ENCODE results near the gene APBA1. TPM values are rescaled to one million over a fixed set of nuclear protein-coding genes. Genes with fewer than 3 reads are reported as not detected.

Gene APBA1
- total and polyA plus RNA-seq, 9 of the 15 experiments (the other 6 are each of a cell fraction or from before 2014, with no cell fraction given) = 0.01 to 0.02 TPM; not detected in 7

DNA sequence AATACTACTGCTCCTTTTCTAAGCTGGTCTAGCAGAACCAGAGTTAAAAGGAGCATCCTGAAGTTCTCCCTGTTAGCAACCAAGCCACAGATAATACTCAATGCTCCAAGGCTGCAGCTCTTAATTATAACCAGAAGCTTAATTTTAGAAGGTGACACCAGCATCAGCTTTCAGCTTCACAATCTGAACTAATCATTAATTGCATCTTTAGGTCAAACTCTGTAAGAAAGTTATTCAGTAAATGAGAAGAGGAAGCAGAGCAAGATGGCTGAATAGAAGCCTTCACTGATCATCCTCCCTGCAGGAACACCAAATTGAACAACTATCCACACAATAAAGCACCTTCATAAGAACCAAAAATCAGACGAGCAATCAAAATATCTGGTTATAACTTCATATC lies 38.5 kb downstream of the APBA1 start:
- Histone ChIP-seq H3K4me1 (replicated peaks in 1 of 2; ENCODE audit: control insufficient read depth in 2 of 2, insufficient read depth in 2 of 2, low read length in 2 of 2) (no peaks in the 10 kb centered on the region), H4K20me1 (replicated peaks; ENCODE audit: control insufficient read depth, insufficient read depth, low read length) (no peaks in the 10 kb centered on the region), H3K27ac (ENCODE audit: extremely low read depth, low read depth, low read length) (no peak overlapping the region), H3K9me1 (ENCODE audit: control insufficient read depth, insufficient read depth, low read length) (no peaks in the 10 kb centered on the region), H2AFZ (ENCODE audit: low read depth, low read length) (no peak overlapping the region), H3K79me2 (ENCODE audit: control insufficient read depth, insufficient read depth, low read length) (no peaks in the 10 kb centered on the region), H3K36me3 (ENCODE audit: control insufficient read depth, insufficient read depth, low read length) (no peaks in the 10 kb centered on the region), H3K9me3 (replicated peaks; ENCODE audit: control insufficient read depth, insufficient read depth, low read depth, low read length) (no peaks in the 10 kb centered on the region), H3K9ac (ENCODE audit: insufficient read depth in 1 of 2, low read depth in 2 of 2, low read length in 2 of 2) (no peak overlapping the region), H3K4me3 (no peak overlapping the region), H3K4me2 (ENCODE audit: insufficient read depth, low read length) (no peak overlapping the region), H3K27me3 (ENCODE audit: control insufficient read depth in 2 of 2, insufficient read depth in 2 of 2, low read length in 2 of 2) (no peaks in the 10 kb centered on the region)
- TF ChIP-seq ZNF696 (CRISPR knock-in tag; conservative IDR thresholded peaks at IDR 0.05) (no peak), RFX1 (IDR thresholded peaks at IDR 0.05) (no peak), UBTF (IDR thresholded peaks at IDR 0.05; ENCODE audit: borderline replicate concordance in 1 of 2, low read depth in 2 of 2, low read length in 2 of 2) (no peak), ATF1 (CRISPR knock-in tag; IDR thresholded peaks at IDR 0.05) (no peak), ATF1 (tag; IDR thresholded peaks at IDR 0.05) (no peak), CAMTA2 (CRISPR knock-in tag; conservative IDR thresholded peaks at IDR 0.05) (no peak), SMAD4 (CRISPR knock-in tag; conservative IDR thresholded peaks at IDR 0.05) (no peak), POLR2B (IDR thresholded peaks at IDR 0.05; ENCODE audit: low read depth, partially characterized antibody) (no peak), SMC3 (conservative IDR thresholded peaks at IDR 0.05; ENCODE audit: insufficient read depth, low read depth, low read length) (no peak), FOXJ2 (tag; IDR thresholded peaks at IDR 0.05) (no peak), CBX2 (IDR thresholded peaks at IDR 0.05; ENCODE audit: insufficient read depth, low read length, poor library complexity, severe bottlenecking) (no peak), FOSL1 (tag; conservative IDR thresholded peaks at IDR 0.05) (no peak), TBP (optimal IDR thresholded peaks at IDR 0.05; ENCODE audit: low read depth, low read length) (no peak), CSDE1 (IDR thresholded peaks at IDR 0.05) (no peak), CEBPG (CRISPR knock-in tag; IDR thresholded peaks at IDR 0.05) (no peak), CEBPG (tag; conservative IDR thresholded peaks at IDR 0.05 in 1 of 2, IDR thresholded peaks at IDR 0.05 in 1 of 2) (no peak), RAD21 (CRISPR knock-in tag; conservative IDR thresholded peaks at IDR 0.05 in 1 of 2, IDR thresholded peaks at IDR 0.05 in 1 of 2) (no peak), BRCA1 (IDR thresholded peaks at IDR 0.05) (no peak), BRCA1 (CRISPR knock-in tag; IDR thresholded peaks at IDR 0.05) (no peak)
- TF ChIP-seq, protein P1, sequence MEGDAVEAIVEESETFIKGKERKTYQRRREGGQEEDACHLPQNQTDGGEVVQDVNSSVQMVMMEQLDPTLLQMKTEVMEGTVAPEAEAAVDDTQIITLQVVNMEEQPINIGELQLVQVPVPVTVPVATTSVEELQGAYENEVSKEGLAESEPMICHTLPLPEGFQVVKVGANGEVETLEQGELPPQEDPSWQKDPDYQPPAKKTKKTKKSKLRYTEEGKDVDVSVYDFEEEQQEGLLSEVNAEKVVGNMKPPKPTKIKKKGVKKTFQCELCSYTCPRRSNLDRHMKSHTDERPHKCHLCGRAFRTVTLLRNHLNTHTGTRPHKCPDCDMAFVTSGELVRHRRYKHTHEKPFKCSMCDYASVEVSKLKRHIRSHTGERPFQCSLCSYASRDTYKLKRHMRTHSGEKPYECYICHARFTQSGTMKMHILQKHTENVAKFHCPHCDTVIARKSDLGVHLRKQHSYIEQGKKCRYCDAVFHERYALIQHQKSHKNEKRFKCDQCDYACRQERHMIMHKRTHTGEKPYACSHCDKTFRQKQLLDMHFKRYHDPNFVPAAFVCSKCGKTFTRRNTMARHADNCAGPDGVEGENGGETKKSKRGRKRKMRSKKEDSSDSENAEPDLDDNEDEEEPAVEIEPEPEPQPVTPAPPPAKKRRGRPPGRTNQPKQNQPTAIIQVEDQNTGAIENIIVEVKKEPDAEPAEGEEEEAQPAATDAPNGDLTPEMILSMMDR (IDR thresholded peaks at IDR 0.05 in 2 of 3, conservative IDR thresholded peaks at IDR 0.05 in 1 of 3; ENCODE audit: insufficient read depth in 2 of 3, low read depth in 1 of 3, low read length in 3 of 3) = no peak
- TF ChIP-seq, protein P2, sequence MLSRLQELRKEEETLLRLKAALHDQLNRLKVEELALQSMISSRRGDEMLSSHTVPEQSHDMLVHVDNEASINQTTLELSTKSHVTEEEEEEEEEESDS (CRISPR knock-in tag; IDR thresholded peaks at IDR 0.05) = no peak
- 0% methylated on average over 1 of the region's 1 CpG for WGBS (ENCODE audit: insufficient coverage, low coverage, missing lambda C conversion rate)
- intact Hi-C loops (cut with micrococcal nuclease) = no loop called here
- in situ Hi-C loops (cut with MboI) = no loop called here
- FAIRE-seq (no peak), DNase-seq (ENCODE audit: extremely low read depth in 1 of 4, low spot score in 3 of 4) (no peak), ATAC-seq (no peak)
- POLR2A ChIA-PET = no interaction called here
- BruUV-seq (replicated peaks) = no TSS peak
- CTCF ChIA-PET (ENCODE audit: low intra/inter-chr PET ratio) = no interaction called here
